Ishikawa (cell line): Measurements from ENCODE around the gene STIM1.
A peak's percentile ranks its signal among the peaks of the same experiment; 100 is the strongest.

Source experiments
- NFIC ChIP-seq: IDR thresholded peaks from 2 replicates; pipeline ENCODE4 v1.6.1; 2012
- RAD21 ChIP-seq: IDR thresholded peaks from 2 replicates; pipeline ENCODE4 v1.6.1; 2012; ENCODE audit warnings: low read depth

GRCh38 chr11:3816673-3817072, 38.8 kb upstream of the STIM1 start:
- TF ChIP-seq NFIC (peak; percentile 73), RAD21 (no peak)
